ENCODE data around the gene CCNQ.

- TF ChIP-seq EZH2phosphoT487 (IDR thresholded peaks at IDR 0.05; ENCODE audit: insufficient read depth, low read depth) (no peak), EZH2 (IDR thresholded peaks at IDR 0.05; ENCODE audit: insufficient read depth, poor library complexity, severe bottlenecking) (no peak)
Observed at GRCh38 chrX:153608806-153609205, 9.9 kb upstream of the CCNQ start.
